HepG2 (cell line): ENCODE measurements around the gene ORC4. TPM values are rescaled to one million over a fixed set of nuclear protein-coding genes. Genes with fewer than 3 reads are reported as not detected.

Source experiments
- BHLHE40 ChIP-seq: IDR thresholded peaks from 2 replicates; pipeline ENCODE4 v1.6.1; 2011; ENCODE audit warnings: low read length, improper control_type of control experiment
- EZH2 ChIP-seq: conservative IDR thresholded peaks from 2 replicates; pipeline ENCODE4 v1.6.1; 2012; ENCODE audit warnings: mild to moderate bottlenecking, low read depth, low read length, moderate library complexity
- KLF9 ChIP-seq: IDR thresholded peaks from 2 replicates; pipeline ENCODE4 v1.6.1; 2016; ENCODE audit warnings: low read depth
- MTF1 ChIP-seq: sonication (generic); formaldehyde crosslinking; IDR thresholded peaks from 2 replicates; pipeline ENCODE4 v1.5.0; 2020; ENCODE audit warnings: missing genetic modification reagents
- NRL ChIP-seq: sonication (generic); formaldehyde crosslinking; IDR thresholded peaks from 2 replicates; pipeline ENCODE4 v1.5.0; 2020; ENCODE audit warnings: missing genetic modification reagents, mild to moderate bottlenecking, moderate library complexity, borderline replicate concordance
- ONECUT2 ChIP-seq: sonication (generic); formaldehyde crosslinking; IDR thresholded peaks from 2 replicates; pipeline ENCODE4 v1.4.0; 2020; ENCODE audit warnings: missing genetic modification reagents
- RFXANK ChIP-seq: IDR thresholded peaks from 2 replicates; pipeline ENCODE4 v1.6.1; 2016
- SIN3B ChIP-seq: fragments of 150-350 bp; IDR thresholded peaks from 2 replicates; pipeline ENCODE4 v1.6.1; 2014; ENCODE audit warnings: low read length
- SMARCC2 ChIP-seq: fragments of 450-650 bp; IDR thresholded peaks from 2 replicates; pipeline ENCODE4 v1.6.1; 2017; ENCODE audit warnings: antibody characterized with exemption, mild to moderate bottlenecking
- SP140L ChIP-seq: sonication (generic); formaldehyde crosslinking; IDR thresholded peaks from 2 replicates; pipeline ENCODE4 v1.4.0; 2020; ENCODE audit warnings: missing genetic modification reagents, borderline replicate concordance
- STAT5B ChIP-seq: sonication (generic); formaldehyde crosslinking; IDR thresholded peaks from 2 replicates; pipeline ENCODE4 v1.4.0; 2020; ENCODE audit warnings: missing genetic modification reagents
- TOE1 ChIP-seq: sonication (generic); formaldehyde crosslinking; IDR thresholded peaks from 2 replicates; pipeline ENCODE4 v1.4.0; 2020; ENCODE audit warnings: mild to moderate bottlenecking, missing genetic modification reagents
- ZNF446 ChIP-seq: sonication (generic); formaldehyde crosslinking; IDR thresholded peaks from 2 replicates; pipeline ENCODE4 v1.5.0; 2020; ENCODE audit warnings: mild to moderate bottlenecking, missing genetic modification reagents
- ZNF672 ChIP-seq: sonication (generic); formaldehyde crosslinking; IDR thresholded peaks from 2 replicates; pipeline ENCODE4 v1.8.1; 2022; ENCODE audit warnings: missing genetic modification reagents
- ZNF878 ChIP-seq: sonication (generic); formaldehyde crosslinking; IDR thresholded peaks from 2 replicates; pipeline ENCODE4 v1.8.1; 2023; ENCODE audit warnings: mild to moderate bottlenecking, missing genetic modification reagents, moderate library complexity
- ZNF883 ChIP-seq: sonication (generic); formaldehyde crosslinking; IDR thresholded peaks from 2 replicates; pipeline ENCODE4 v1.5.1; 2020; ENCODE audit warnings: mild to moderate bottlenecking, missing genetic modification reagents; ENCODE audit errors: not compliant biosample characterization
- ZSCAN29 ChIP-seq: sonication (generic); formaldehyde crosslinking; conservative IDR thresholded peaks from 2 replicates; pipeline ENCODE4 v1.4.0; 2020; ENCODE audit warnings: mild to moderate bottlenecking, missing genetic modification reagents
- polyA plus RNA-seq, 8 experiments: library from polyadenylated mRNA; depleted of rRNA in 3 of 8; stranded (reverse) in 7 of 8; unstranded in 1 of 8; fragments of >200 nt; fragmentation: Illumina TruSeq in 4 of 8; extraction: Trizol in 4 of 8; gene quantifications; 2 replicates each; pipeline versions ENCODE4 v1.2.1 to v1.2.3, GENCODE V29; 2011 to 2016; ENCODE audit warnings: low read depth in 4 of 8, missing spikeins in 1 of 8, mixed read lengths in 1 of 8; ENCODE audit not compliant: insufficient read depth in 1 of 8
- total RNA-seq, 5 experiments: library from RNA; depleted of rRNA; stranded (reverse); fragments of >200 nt; fragmentation: Illumina TruSeq; extraction: Trizol; gene quantifications; 2 replicates each; pipeline ENCODE4 v1.2.3, GENCODE V29; 2016; ENCODE audit warnings: low read depth in 1 of 5
- TF ChIP-seq, protein P1 (sequence below): sonication (generic); formaldehyde crosslinking; conservative IDR thresholded peaks from 2 replicates; pipeline ENCODE4 v1.4.0; 2020; ENCODE audit warnings: missing genetic modification reagents
- TF ChIP-seq, protein P2 (sequence below): sonication (generic); formaldehyde crosslinking; IDR thresholded peaks from 2 replicates; pipeline ENCODE4 v1.8.1; 2022; ENCODE audit warnings: low read depth, mild to moderate bottlenecking, missing genetic modification reagents
- TF ChIP-seq, protein P3 (sequence below): sonication (generic); formaldehyde crosslinking; IDR thresholded peaks from 2 replicates; pipeline ENCODE4 v1.4.0; 2020; ENCODE audit warnings: missing genetic modification reagents, borderline replicate concordance
- TF ChIP-seq, protein P4 (sequence below): sonication (generic); formaldehyde crosslinking; IDR thresholded peaks from 2 replicates; pipeline ENCODE4 v1.8.0; 2022; ENCODE audit warnings: mild to moderate bottlenecking, missing genetic modification reagents

ORC4 gene
- total and polyA plus RNA-seq, 2 of the 13 experiments (the other 11 are each of a cell fraction or from before 2014, with no cell fraction given): 28.6 to 84.8 TPM

DNA sequence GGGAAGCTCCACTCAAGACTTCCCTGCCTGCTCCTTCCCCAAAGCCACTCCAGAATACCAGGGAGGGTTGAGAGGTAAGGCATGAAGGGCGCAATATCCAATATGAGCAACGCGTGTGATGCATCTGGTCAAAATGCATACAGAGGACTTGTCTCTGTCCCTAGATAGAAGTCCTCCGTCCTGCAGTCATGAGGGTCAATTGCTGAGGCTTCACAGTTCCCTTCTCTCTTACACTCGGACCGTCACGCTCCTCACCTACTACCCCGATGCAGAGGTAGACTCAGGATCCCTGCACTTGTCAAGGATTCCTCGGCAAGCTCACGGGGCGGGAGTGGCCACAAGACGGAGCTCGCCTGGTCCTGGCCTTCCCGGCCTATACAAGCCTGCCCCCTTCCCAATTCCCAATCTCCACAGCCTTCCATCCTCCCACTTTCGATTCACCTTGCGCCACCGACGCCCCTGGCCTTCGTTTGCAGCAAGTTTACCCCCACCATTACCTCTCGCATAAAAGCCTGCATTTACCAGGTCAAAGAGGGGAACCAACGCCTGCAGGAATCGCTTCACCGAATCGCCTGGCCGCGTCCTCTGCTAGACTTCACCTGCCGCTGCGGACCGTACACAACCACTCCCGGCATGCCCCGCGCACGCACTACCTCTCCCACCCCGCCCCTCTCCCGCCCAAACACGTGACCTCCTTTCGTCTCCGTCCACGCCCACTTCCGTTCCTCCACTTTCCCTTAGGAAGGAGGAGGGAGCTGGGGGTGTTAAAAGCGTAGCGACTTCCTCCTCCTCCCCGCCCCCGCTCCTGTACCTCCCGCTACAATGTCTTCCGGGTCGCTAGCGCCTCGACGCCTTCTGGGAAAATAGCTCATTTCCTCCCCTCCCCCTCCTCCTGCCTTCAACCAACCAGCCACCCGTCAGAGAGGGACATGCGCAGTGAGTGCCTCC, at the start of gene ORC4 (continued):
- TF ChIP-seq ZSCAN29 (peak; percentile 93), ZNF672 (no peak), SMARCC2 (no peak), RFXANK (CRISPR knock-in tag) (no peak), SIN3B (0 out of 2 replicates have a peak, but pooled peaks have one; percentile 19), EZH2 (no peak), ZNF878 (CRISPR knock-in tag) (peak; percentile 82), ONECUT2 (peak; percentile 58; the same call in 1 of the 2 replicates), ZNF883 (peak; percentile 88), ZNF446 (CRISPR knock-in tag) (peak; percentile 50; the same call in 1 of the 2 replicates), SP140L (CRISPR knock-in tag) (peak; percentile 84; the same call in 1 of the 2 replicates), TOE1 (CRISPR knock-in tag) (no peak), NRL (CRISPR knock-in tag) (peak; percentile 99), STAT5B (CRISPR knock-in tag) (no peak; the same call in 1 of the 2 replicates), KLF9 (no peak), MTF1 (CRISPR knock-in tag) (no peak), BHLHE40 (peak; percentile 93)
- TF ChIP-seq, protein P1, sequence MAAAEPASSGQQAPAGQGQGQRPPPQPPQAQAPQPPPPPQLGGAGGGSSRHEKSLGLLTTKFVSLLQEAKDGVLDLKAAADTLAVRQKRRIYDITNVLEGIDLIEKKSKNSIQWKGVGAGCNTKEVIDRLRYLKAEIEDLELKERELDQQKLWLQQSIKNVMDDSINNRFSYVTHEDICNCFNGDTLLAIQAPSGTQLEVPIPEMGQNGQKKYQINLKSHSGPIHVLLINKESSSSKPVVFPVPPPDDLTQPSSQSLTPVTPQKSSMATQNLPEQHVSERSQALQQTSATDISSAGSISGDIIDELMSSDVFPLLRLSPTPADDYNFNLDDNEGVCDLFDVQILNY (CRISPR knock-in tag): 0 out of 2 replicates have a peak, but pooled peaks have one; percentile 36
- TF ChIP-seq, protein P2, sequence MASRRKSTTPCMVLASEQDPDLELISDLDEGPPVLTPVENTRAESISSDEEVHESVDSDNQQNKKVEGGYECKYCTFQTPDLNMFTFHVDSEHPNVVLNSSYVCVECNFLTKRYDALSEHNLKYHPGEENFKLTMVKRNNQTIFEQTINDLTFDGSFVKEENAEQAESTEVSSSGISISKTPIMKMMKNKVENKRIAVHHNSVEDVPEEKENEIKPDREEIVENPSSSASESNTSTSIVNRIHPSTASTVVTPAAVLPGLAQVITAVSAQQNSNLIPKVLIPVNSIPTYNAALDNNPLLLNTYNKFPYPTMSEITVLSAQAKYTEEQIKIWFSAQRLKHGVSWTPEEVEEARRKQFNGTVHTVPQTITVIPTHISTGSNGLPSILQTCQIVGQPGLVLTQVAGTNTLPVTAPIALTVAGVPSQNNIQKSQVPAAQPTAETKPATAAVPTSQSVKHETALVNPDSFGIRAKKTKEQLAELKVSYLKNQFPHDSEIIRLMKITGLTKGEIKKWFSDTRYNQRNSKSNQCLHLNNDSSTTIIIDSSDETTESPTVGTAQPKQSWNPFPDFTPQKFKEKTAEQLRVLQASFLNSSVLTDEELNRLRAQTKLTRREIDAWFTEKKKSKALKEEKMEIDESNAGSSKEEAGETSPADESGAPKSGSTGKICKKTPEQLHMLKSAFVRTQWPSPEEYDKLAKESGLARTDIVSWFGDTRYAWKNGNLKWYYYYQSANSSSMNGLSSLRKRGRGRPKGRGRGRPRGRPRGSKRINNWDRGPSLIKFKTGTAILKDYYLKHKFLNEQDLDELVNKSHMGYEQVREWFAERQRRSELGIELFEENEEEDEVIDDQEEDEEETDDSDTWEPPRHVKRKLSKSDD (CRISPR knock-in tag): peak; percentile 93
- TF ChIP-seq, protein P3, sequence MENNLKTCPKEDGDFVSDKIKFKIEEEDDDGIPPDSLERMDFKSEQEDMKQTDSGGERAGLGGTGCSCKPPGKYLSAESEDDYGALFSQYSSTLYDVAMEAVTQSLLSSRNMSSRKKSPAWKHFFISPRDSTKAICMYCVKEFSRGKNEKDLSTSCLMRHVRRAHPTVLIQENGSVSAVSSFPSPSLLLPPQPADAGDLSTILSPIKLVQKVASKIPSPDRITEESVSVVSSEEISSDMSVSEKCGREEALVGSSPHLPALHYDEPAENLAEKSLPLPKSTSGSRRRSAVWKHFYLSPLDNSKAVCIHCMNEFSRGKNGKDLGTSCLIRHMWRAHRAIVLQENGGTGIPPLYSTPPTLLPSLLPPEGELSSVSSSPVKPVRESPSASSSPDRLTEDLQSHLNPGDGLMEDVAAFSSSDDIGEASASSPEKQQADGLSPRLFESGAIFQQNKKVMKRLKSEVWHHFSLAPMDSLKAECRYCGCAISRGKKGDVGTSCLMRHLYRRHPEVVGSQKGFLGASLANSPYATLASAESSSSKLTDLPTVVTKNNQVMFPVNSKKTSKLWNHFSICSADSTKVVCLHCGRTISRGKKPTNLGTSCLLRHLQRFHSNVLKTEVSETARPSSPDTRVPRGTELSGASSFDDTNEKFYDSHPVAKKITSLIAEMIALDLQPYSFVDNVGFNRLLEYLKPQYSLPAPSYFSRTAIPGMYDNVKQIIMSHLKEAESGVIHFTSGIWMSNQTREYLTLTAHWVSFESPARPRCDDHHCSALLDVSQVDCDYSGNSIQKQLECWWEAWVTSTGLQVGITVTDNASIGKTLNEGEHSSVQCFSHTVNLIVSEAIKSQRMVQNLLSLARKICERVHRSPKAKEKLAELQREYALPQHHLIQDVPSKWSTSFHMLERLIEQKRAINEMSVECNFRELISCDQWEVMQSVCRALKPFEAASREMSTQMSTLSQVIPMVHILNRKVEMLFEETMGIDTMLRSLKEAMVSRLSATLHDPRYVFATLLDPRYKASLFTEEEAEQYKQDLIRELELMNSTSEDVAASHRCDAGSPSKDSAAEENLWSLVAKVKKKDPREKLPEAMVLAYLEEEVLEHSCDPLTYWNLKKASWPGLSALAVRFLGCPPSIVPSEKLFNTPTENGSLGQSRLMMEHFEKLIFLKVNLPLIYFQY: no peak
- TF ChIP-seq, protein P4, sequence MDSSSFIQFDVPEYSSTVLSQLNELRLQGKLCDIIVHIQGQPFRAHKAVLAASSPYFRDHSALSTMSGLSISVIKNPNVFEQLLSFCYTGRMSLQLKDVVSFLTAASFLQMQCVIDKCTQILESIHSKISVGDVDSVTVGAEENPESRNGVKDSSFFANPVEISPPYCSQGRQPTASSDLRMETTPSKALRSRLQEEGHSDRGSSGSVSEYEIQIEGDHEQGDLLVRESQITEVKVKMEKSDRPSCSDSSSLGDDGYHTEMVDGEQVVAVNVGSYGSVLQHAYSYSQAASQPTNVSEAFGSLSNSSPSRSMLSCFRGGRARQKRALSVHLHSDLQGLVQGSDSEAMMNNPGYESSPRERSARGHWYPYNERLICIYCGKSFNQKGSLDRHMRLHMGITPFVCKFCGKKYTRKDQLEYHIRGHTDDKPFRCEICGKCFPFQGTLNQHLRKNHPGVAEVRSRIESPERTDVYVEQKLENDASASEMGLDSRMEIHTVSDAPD (CRISPR knock-in tag): peak; percentile 90
